OCI-LY3 (cell line): ENCODE measurements around the gene OSBPL2.

ENCODE experiments used
- EZH2phosphoT487 ChIP-seq: fragments of 200-600 bp; shearing (Covaris generic); IDR thresholded peaks from 2 replicates; pipeline ENCODE4 v1.6.1; 2018; ENCODE audit warnings: antibody characterized with exemption, mixed run types, low read depth
- TF ChIP-seq, protein P1 (sequence below): fragments of 200-600, 300-600 bp; sonication (generic); IDR thresholded peaks from 2 replicates; pipeline ENCODE4 v1.5.1; 2014; ENCODE audit warnings: antibody characterized with exemption, low read length, low read depth

DNA sequence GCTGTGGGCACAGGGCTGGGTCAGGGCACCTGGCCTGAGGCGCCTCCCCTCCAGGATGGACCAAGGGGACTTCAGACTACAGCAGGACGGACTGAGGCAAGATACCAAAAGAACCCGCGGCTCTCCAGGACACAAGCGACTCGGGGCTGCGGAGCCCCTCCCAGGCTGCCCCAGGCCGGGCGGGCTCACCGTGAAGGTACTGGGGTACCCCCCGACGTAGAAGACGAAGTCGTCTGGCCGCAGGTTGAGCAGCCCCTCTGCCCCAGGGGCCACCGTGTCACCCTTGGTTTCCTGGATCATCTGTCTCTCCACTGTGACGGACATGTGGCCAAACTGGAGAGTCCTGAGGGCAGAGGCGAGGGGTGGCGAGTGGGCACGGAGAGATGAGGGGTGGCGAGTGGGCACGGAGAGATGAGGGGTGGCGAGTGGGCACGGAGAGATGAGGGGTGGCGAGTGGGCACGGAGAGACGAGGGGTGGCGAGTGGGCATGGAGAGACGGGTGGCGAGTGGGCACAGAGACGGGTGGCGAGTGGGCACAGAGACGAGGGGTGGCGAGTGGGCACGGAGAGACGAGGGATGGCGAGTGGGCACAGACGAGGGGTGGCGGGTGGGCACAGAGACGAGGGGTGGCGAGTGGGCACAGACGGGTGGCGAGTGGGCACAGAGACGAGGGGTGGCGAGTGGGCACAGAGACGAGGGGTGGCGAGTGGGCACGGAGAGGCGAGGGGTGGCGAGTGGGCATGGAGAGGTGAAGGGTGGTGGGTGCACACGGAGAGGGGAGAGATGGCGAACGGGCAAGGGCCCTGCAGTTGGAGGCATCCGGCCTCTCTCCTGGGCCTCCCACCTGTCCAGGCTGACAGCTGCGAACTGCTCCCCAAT lies 75.4 kb downstream of the OSBPL2 start:
- no peak for TF ChIP-seq EZH2phosphoT487
- TF ChIP-seq, protein P1, sequence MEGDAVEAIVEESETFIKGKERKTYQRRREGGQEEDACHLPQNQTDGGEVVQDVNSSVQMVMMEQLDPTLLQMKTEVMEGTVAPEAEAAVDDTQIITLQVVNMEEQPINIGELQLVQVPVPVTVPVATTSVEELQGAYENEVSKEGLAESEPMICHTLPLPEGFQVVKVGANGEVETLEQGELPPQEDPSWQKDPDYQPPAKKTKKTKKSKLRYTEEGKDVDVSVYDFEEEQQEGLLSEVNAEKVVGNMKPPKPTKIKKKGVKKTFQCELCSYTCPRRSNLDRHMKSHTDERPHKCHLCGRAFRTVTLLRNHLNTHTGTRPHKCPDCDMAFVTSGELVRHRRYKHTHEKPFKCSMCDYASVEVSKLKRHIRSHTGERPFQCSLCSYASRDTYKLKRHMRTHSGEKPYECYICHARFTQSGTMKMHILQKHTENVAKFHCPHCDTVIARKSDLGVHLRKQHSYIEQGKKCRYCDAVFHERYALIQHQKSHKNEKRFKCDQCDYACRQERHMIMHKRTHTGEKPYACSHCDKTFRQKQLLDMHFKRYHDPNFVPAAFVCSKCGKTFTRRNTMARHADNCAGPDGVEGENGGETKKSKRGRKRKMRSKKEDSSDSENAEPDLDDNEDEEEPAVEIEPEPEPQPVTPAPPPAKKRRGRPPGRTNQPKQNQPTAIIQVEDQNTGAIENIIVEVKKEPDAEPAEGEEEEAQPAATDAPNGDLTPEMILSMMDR = no peak
